HEK293T (cell line): ENCODE results near the gene NUAK1.
A peak's percentile ranks its signal among the peaks of the same experiment; 100 is the strongest.

Experiments
- CTCF ChIA-PET: fragments of 350-600 bp; formaldehyde crosslinking; extraction: SDS; loops from one replicate; lab custom pipeline; 2021; ENCODE audit warnings: antibody characterized with exemption, inconsistent platforms; lab: Yijun Ruan, JAX
- POLR2A ChIA-PET: fragments of 350-600 bp; formaldehyde crosslinking; extraction: SDS; loops from one replicate; lab custom pipeline; 2020; ENCODE audit warnings: antibody characterized with exemption, inconsistent platforms; lab: Yijun Ruan, JAX
- DNase-seq: peaks from one replicate; pipeline ENCODE4 v3.0.0; 2012; ENCODE audit warnings: mixed read lengths; ENCODE audit errors: extremely low spot score
- ARNT ChIP-seq: fragments of 450-650 bp; IDR thresholded peaks from 2 replicates; pipeline ENCODE4 v1.6.1; 2017; ENCODE audit warnings: mild to moderate bottlenecking
- BHLHE40 ChIP-seq: fragments of 450-650 bp; IDR thresholded peaks from 2 replicates; pipeline ENCODE4 v1.6.1; 2016; ENCODE audit warnings: mild to moderate bottlenecking, moderate library complexity, borderline replicate concordance
- CTBP1 ChIP-seq: fragments of 450-650 bp; IDR thresholded peaks from 2 replicates; pipeline ENCODE4 v1.6.1; 2016; ENCODE audit warnings: borderline replicate concordance
- ELF4 ChIP-seq: fragments of 450-650 bp; IDR thresholded peaks from 2 replicates; pipeline ENCODE4 v1.6.1; 2017; ENCODE audit warnings: antibody characterized with exemption
- FOXA1 ChIP-seq: fragments of 450-650 bp; IDR thresholded peaks from 2 replicates; pipeline ENCODE4 v1.6.1; 2016; ENCODE audit warnings: mild to moderate bottlenecking
- FOXK2 ChIP-seq: fragments of 450-650 bp; IDR thresholded peaks from 2 replicates; pipeline ENCODE4 v1.6.1; 2016; ENCODE audit warnings: mild to moderate bottlenecking
- FOXM1 ChIP-seq: fragments of 450-650 bp; IDR thresholded peaks from 2 replicates; pipeline ENCODE4 v1.6.1; 2017; ENCODE audit warnings: mild to moderate bottlenecking, borderline replicate concordance
- HDGF ChIP-seq: fragments of 450-650 bp; IDR thresholded peaks from 2 replicates; pipeline ENCODE4 v1.6.1; 2017; ENCODE audit warnings: antibody characterized with exemption, borderline replicate concordance
- L3MBTL2 ChIP-seq: fragments of 450-650 bp; conservative IDR thresholded peaks from 2 replicates; pipeline ENCODE4 v1.6.1; 2016; ENCODE audit warnings: mild to moderate bottlenecking
- LEF1 ChIP-seq: fragments of 450-650 bp; IDR thresholded peaks from 2 replicates; pipeline ENCODE4 v1.6.1; 2017; ENCODE audit warnings: mild to moderate bottlenecking, borderline replicate concordance
- NFRKB ChIP-seq: fragments of 450-650 bp; IDR thresholded peaks from 2 replicates; pipeline ENCODE4 v1.6.1; 2016; ENCODE audit warnings: mild to moderate bottlenecking, moderate library complexity
- SP1 ChIP-seq: fragments of 450-650 bp; IDR thresholded peaks from 2 replicates; pipeline ENCODE4 v1.6.1; 2017
- SUZ12 ChIP-seq: fragments of 450-650 bp; IDR thresholded peaks from 2 replicates; pipeline ENCODE4 v1.6.1; 2016; ENCODE audit warnings: mild to moderate bottlenecking
- TARDBP ChIP-seq: fragments of 450-650 bp; IDR thresholded peaks from 2 replicates; pipeline ENCODE4 v1.6.1; 2016
- ZNF384 ChIP-seq: fragments of 450-650 bp; IDR thresholded peaks from 2 replicates; pipeline ENCODE4 v1.6.1; 2016
- TF ChIP-seq, protein P1 (sequence below): fragments of 450-650 bp; IDR thresholded peaks from 2 replicates; pipeline ENCODE4 v1.6.1; 2016

NUAK1 gene

GRCh38 chr12:106086696-106087095, 52.1 kb downstream of the NUAK1 start:
- POLR2A ChIA-PET = no interaction called here
- CTCF ChIA-PET = no interaction called here
- TF ChIP-seq L3MBTL2 (no peak), NFRKB (no peak), SP1 (no peak), HDGF (no peak), BHLHE40 (no peak), FOXM1 (no peak), SUZ12 (no peak)
- TF ChIP-seq, protein P1, sequence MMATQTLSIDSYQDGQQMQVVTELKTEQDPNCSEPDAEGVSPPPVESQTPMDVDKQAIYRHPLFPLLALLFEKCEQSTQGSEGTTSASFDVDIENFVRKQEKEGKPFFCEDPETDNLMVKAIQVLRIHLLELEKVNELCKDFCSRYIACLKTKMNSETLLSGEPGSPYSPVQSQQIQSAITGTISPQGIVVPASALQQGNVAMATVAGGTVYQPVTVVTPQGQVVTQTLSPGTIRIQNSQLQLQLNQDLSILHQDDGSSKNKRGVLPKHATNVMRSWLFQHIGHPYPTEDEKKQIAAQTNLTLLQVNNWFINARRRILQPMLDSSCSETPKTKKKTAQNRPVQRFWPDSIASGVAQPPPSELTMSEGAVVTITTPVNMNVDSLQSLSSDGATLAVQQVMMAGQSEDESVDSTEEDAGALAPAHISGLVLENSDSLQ = no peak
- DNase-seq = no peak

DNA sequence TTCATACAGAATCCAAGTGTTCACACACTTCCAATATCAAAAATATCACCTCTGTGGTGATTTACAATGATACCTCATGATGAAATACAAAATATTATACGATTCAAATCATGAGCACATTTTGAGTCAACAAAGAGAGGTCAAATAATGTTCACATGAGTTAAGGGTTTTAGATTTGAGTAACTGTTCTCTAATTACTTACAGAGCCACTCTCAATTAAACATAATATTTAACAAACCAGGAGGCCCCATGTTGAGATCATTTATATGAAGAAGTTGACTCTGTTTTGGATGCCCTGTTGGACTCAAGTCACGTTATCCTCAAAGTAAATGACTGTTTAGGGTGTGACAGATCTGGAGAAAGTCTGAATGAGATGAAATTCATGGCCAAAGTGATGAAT, 53.5 kb downstream of the NUAK1 start:
- ChIA-PET CTCF (no interaction called here), POLR2A (no interaction called here)
- DNase-seq = no peak
- no peak for TF ChIP-seq BHLHE40
- no peak for TF ChIP-seq ELF4
- TF ChIP-seq FOXK2 = no peak
- TF ChIP-seq ARNT = no peak
- TF ChIP-seq FOXM1 = no peak
- TF ChIP-seq, protein P1 = no peak
- no peak for TF ChIP-seq L3MBTL2
- TF ChIP-seq LEF1 = no peak
- no peak for TF ChIP-seq HDGF
- no peak for TF ChIP-seq TARDBP
- TF ChIP-seq SUZ12 = no peak
- TF ChIP-seq SP1 = no peak
- no peak for TF ChIP-seq ZNF384
- TF ChIP-seq NFRKB = no peak
- TF ChIP-seq FOXA1 = no peak

DNA sequence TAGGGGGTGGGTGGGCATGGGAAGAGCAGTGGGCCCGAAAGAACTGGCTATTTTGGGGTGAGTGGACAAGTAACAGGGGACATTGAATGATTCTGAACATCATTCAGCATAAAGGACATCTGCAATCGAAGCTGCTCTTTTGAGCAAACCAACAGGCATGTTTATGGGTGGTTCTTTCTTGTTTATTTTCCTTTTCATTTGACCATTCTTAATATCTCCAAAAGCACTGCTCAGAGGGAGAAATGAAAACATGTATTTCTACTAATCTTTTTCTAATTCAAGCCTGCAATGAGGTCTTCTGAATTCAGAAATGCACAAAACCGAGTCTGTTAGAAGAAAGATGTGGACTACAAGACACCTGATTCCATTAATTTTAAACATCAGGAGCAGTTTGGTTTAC, 54.0 kb downstream of the NUAK1 start:
- ChIA-PET POLR2A (no interaction called here), CTCF (no interaction called here)
- no peak for TF ChIP-seq ELF4
- no peak for TF ChIP-seq FOXA1
- no peak for TF ChIP-seq SP1
- no peak for TF ChIP-seq FOXM1
- no peak for TF ChIP-seq TARDBP
- no peak for DNase-seq

- TF ChIP-seq SP1 (no peak), ELF4 (no peak), CTBP1 (peak; percentile 90)
- TF ChIP-seq, protein P1 = peak; percentile 25; the same call in 1 of the 2 replicates
Observed at GRCh38 chr12:106084014-106084671, 54.6 kb downstream of the NUAK1 start.

DNA sequence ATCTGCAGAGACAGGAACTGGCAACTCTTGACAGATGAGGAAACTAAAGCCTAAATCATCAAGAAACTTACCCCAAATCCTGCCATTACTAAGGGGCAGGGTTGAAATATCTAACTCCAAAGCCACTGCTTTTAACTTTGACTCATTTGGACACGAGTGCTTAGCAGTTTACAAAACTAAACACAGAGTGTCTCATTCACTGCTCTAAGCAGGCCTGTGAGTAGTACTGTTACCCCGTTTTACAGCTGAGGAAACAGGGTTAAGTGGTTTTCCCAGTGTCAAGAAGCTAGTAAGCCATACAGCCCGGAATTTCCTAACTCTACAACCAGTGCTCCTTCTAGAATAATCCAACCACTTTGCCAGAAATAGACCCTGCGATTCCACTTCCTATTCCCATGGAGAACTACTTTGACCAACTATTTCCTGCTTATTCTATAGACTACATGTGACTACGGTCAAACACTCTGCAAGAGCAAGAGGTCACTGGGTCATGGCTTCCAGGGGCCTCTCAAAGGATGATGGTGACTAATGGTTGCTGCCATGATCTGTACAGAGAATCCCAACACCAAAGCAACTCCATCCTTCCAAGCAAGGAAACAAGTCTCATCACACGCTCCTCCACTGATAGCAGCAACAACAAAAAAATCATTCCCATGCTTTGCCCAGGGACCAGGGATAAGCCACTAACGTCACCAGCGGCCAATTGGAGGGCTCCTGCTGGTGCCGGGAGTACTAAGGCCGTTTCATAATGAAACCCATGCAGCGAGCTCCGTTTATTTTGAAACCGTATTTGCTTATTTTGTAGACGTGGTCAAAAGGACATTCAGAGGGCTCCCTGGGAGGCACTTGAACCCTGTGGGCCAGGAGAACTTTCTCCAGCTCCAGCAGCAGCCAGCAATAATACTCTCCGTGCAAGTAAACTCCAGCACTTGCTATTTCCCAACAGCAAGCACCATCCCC, 56.3 kb downstream of the NUAK1 start:
- POLR2A ChIA-PET = interaction anchor here (0.7 to 1.9 kb wide), 2 partner anchors 24 to 57 kb away, joined by 4 to 7 read pairs; partner anchors contain the start of gene NUAK1
- DNase-seq = peak; percentile 35
- no peak for TF ChIP-seq L3MBTL2
- no peak for TF ChIP-seq ARNT
- no peak for TF ChIP-seq FOXM1
- TF ChIP-seq BHLHE40 = no peak
- TF ChIP-seq LEF1 = no peak
- TF ChIP-seq FOXA1 = no peak
- TF ChIP-seq CTBP1 = no peak
- no peak for TF ChIP-seq NFRKB
- no peak for TF ChIP-seq SP1
- no peak for TF ChIP-seq HDGF
- TF ChIP-seq ZNF384 = no peak
- TF ChIP-seq, protein P1 = no peak
- TF ChIP-seq ELF4 = no peak
- TF ChIP-seq SUZ12 = no peak
- TF ChIP-seq FOXK2 = no peak
- TF ChIP-seq TARDBP = no peak
- CTCF ChIA-PET = no interaction called here

More at GRCh38 chr12:106084014-106084671, 54.6 kb downstream of the NUAK1 start:
- peak; percentile 65 for DNase-seq
- POLR2A ChIA-PET = no interaction called here
- CTCF ChIA-PET = interaction anchor here (0.6 kb wide), 1 partner anchor 680 kb away, joined by 3 read pairs; no protein-coding TSS in a partner anchor
